MCF 10A (cell line): ENCODE data around the gene CHRNA3. TPM values are rescaled to one million over a fixed set of nuclear protein-coding genes. Genes with fewer than 3 reads are reported as not detected.
"Not testable (repeated sequence)": the region's sequence is repeated elsewhere in the genome, so short reads cannot be mapped to it uniquely, and the experiment has no call there.

Experiments used
- BruUV-seq: library from RNA; stranded (reverse); fragments of 400-500 nt; replicated peaks from 2 replicates; lab custom pipeline; 2021; lab: Mats Ljungman, UMichigan
- CTCF ChIA-PET: fragments of 300-600 bp; sonication (Branson Sonifier 250); formaldehyde crosslinking; extraction: SDS; loops from one replicate; lab custom pipeline; 2021; ENCODE audit warnings: antibody characterized with exemption, inconsistent platforms; lab: Yijun Ruan, JAX
- POLR2A ChIA-PET: fragments of 300-600, 350-650 bp; sonication (Branson Sonifier 250); formaldehyde crosslinking; extraction: SDS; loops from one replicate; lab custom pipeline; 2020; ENCODE audit warnings: antibody characterized with exemption, inconsistent platforms; lab: Yijun Ruan, JAX
- DNase-seq: peaks from one replicate; pipeline ENCODE4 v3.0.0-alpha.2; 2018; ENCODE audit not compliant: unreplicated experiment
- H3K27ac Mint-ChIP-seq: one replicate; pipeline ENCODE4 v1.8.0; 2022; ENCODE audit warnings: mild to moderate bottlenecking, low read depth, mixed read lengths; ENCODE audit not compliant: unreplicated experiment
- H3K27me3 Mint-ChIP-seq: one replicate; pipeline ENCODE4 v1.8.0; 2022; ENCODE audit warnings: mixed read lengths; ENCODE audit not compliant: insufficient read depth, unreplicated experiment
- H3K36me3 Mint-ChIP-seq: one replicate; pipeline ENCODE4 v1.8.0; 2022; ENCODE audit warnings: mild to moderate bottlenecking, moderate library complexity, mixed read lengths; ENCODE audit not compliant: insufficient read depth, unreplicated experiment
- H3K4me1 Mint-ChIP-seq: one replicate; pipeline ENCODE4 v1.8.0; 2022; ENCODE audit warnings: mixed read lengths; ENCODE audit not compliant: insufficient read depth, unreplicated experiment
- H3K4me3 Mint-ChIP-seq: one replicate; pipeline ENCODE4 v1.8.0; 2022; ENCODE audit warnings: mild to moderate bottlenecking, moderate library complexity, mixed read lengths; ENCODE audit not compliant: unreplicated experiment
- H3K9me3 Mint-ChIP-seq: one replicate; pipeline ENCODE4 v1.8.0; 2022; ENCODE audit warnings: mixed read lengths; ENCODE audit not compliant: unreplicated experiment
- intact Hi-C: fragments of 100-400 bp; cut with micrococcal nuclease; formaldehyde crosslinking; loops from 2 replicates; pipeline ENCODE4 v1.14.1; 2022
- total RNA-seq: library from RNA; stranded (reverse); gene quantifications from 2 replicates; pipeline ENCODE4 v1.2.3, GENCODE V29; 2022
- TF ChIP-seq, protein P1 (sequence below): fragments of 200-600 bp; IDR thresholded peaks from one replicate; pipeline ENCODE4 v1.8.0; 2022; ENCODE audit warnings: antibody characterized with exemption, mild to moderate bottlenecking; ENCODE audit not compliant: unreplicated experiment

Gene CHRNA3
- total RNA-seq, 1 experiment from 2014 or later = not detected

DNA sequence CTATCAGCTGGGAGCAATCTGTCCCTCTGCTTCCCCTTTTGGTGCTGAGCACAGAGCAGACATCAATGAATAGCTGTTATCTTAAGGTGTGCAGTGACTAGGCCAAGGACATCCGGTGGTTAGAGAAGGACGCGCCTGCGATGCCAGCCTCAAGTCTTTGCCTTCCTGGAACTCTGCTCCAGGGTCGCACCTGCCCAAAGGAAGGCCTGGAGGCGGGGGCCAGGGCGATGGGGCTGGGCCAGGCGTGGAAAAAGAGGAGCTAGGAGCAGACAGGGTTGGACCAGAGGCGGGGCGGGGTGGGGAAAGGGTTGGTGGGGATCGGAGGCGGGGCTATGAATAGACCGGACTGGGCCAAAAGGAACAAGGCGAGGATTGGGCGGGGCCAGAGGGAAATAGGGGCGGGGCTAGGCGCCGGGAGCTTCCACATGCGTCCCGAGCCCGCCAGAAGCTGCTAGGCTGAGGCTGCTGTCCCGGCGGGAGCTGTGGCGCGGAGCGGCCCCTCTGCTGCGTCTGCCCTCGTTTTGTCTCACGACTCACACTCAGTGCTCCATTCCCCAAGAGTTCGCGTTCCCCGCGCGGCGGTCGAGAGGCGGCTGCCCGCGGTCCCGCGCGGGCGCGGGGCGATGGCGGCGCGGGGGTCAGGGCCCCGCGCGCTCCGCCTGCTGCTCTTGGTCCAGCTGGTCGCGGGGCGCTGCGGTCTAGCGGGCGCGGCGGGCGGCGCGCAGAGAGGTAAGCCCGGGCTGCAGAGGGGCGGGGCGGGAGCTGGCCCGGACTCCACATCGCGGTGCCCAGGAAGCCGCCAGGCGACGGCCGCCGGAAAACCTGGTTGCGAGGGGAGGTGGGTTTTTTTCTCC is 55.5 kb downstream of the CHRNA3 start, which contains the start of gene CHRNA5:
CHRNA5 (plus strand) TSS at position 424 of the 854 bp plus-strand sequence; CDS start at position 624, 200 bp downstream.
- TF ChIP-seq, protein P1, sequence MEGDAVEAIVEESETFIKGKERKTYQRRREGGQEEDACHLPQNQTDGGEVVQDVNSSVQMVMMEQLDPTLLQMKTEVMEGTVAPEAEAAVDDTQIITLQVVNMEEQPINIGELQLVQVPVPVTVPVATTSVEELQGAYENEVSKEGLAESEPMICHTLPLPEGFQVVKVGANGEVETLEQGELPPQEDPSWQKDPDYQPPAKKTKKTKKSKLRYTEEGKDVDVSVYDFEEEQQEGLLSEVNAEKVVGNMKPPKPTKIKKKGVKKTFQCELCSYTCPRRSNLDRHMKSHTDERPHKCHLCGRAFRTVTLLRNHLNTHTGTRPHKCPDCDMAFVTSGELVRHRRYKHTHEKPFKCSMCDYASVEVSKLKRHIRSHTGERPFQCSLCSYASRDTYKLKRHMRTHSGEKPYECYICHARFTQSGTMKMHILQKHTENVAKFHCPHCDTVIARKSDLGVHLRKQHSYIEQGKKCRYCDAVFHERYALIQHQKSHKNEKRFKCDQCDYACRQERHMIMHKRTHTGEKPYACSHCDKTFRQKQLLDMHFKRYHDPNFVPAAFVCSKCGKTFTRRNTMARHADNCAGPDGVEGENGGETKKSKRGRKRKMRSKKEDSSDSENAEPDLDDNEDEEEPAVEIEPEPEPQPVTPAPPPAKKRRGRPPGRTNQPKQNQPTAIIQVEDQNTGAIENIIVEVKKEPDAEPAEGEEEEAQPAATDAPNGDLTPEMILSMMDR = no peak
- Mint-ChIP-seq H3K4me3 (peak within 1 kb of the TSS; percentile 86), H3K36me3 (no peaks in the 10 kb centered on the region), H3K9me3 (no peaks in the 10 kb centered on the region), H3K4me1 (peaks cover 8% of the 10 kb centered on the region), H3K27ac (peak within 1 kb of the TSS; percentile 54), H3K27me3 (no peaks in the 10 kb centered on the region)
- DNase-seq = peak; percentile 94
- ChIA-PET POLR2A (interaction anchor here (0.6 to 3.8 kb wide), 12 partner anchors 9 to 308 kb away, joined by 3 to 67 read pairs (median 6); partner anchors contain the start of genes HYKK, IREB2, PSMA4 and SKIC8), CTCF (interaction anchor here (0.6 to 2.0 kb wide), 9 partner anchors 8 to 416 kb away, joined by 3 to 11 read pairs (median 3); partner anchors contain the start of gene IREB2)
- intact Hi-C loops = loop anchor here (2.0 kb wide), 2 partner anchors 25 to 59 kb away; partner anchors contain the start of genes HYKK and PSMA4
- BruUV-seq = no TSS peak

GRCh38 chr15:78564743-78565096 is 56.1 kb downstream of the CHRNA3 start:
- no peaks in the 10 kb centered on the region for H3K9me3 Mint-ChIP-seq
- H3K27ac Mint-ChIP-seq = no peak overlapping the region
- intact Hi-C loops = loop anchor here (2.0 kb wide), 2 partner anchors 24 to 58 kb away; partner anchors contain the start of genes HYKK and PSMA4
- peak overlapping the region; percentile 86 for H3K4me3 Mint-ChIP-seq
- DNase-seq = no peak
- no peaks in the 10 kb centered on the region for H3K27me3 Mint-ChIP-seq
- POLR2A ChIA-PET = interaction anchor here (1.0 to 3.8 kb wide), 9 partner anchors 10 to 154 kb away, joined by 3 to 67 read pairs (median 7); partner anchors contain the start of genes HYKK, IREB2 and PSMA4
- BruUV-seq = no TSS peak
- peaks cover 8% of the 10 kb centered on the region for H3K4me1 Mint-ChIP-seq
- CTCF ChIA-PET = interaction anchor here (0.5 to 2.0 kb wide), 5 partner anchors 10 to 386 kb away, joined by 3 to 11 read pairs (median 3); no protein-coding TSS in a partner anchor
- H3K36me3 Mint-ChIP-seq = no peaks in the 10 kb centered on the region
- TF ChIP-seq, protein P1 = no peak

DNA sequence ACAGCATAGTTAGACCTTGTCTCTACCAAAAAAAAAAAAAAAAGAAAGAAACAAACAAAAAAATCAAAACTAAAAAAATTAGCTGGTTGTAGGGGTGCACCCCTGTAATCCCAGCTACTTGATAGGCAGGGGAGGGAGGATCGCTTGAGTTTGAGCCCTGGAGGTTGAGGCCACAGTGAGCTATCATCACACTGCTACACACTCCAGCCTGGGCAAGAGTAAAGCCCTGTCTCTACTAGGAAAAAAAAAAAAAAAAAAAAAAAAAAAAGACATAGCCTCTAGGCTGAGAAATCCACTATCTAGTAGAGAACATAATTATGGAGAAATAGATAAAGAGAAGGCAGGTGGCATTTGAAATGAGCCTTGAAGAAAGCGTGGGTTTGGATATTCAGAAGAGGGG is 57.7 kb downstream of the CHRNA3 start:
- TF ChIP-seq, protein P1 = no peak
- H3K27ac Mint-ChIP-seq = no peak overlapping the region
- ChIA-PET CTCF (no interaction called here), POLR2A (interaction anchor here (1.8 kb wide), 1 partner anchor 22 kb away, joined by 7 read pairs; the partner anchor contains the start of gene PSMA4)
- H3K4me3 Mint-ChIP-seq = no peak overlapping the region
- peaks cover 8% of the 10 kb centered on the region for H3K4me1 Mint-ChIP-seq
- intact Hi-C loops = no loop called here
- no peak for DNase-seq
- H3K27me3 Mint-ChIP-seq = no peaks in the 10 kb centered on the region
- no TSS peak for BruUV-seq
- H3K9me3 Mint-ChIP-seq = no peaks in the 10 kb centered on the region
- H3K36me3 Mint-ChIP-seq = no peaks in the 10 kb centered on the region

DNA sequence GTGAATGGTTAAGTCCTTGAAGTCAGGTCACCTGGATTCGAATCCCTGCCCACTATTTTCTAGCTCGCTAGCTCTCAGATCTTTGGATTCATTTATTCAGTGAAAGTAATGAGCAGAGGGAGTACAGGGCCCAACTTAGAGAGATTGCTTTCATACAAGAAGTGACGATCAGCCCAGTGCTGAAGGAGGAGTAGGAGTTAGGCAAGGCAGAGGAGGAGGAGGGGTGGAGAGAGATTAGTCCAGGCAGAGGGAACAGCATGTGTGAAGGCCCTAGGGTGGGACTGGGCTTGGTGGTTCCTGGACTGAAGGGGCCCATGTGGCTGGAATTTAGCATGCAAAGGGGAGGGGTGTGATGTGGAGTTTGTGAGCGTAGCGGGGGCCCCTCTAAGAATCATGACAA is 59.3 kb downstream of the CHRNA3 start:
- TF ChIP-seq, protein P1 = no peak
- CTCF ChIA-PET = interaction anchor here (0.5 kb wide), 1 partner anchor 436 kb away, joined by 3 read pairs; no protein-coding TSS in a partner anchor
- intact Hi-C loops = no loop called here
- Mint-ChIP-seq H3K27ac (no peak overlapping the region), H3K4me1 (peaks cover 4% of the 10 kb centered on the region), H3K27me3 (no peaks in the 10 kb centered on the region), H3K4me3 (no peak overlapping the region), H3K9me3 (no peaks in the 10 kb centered on the region), H3K36me3 (no peaks in the 10 kb centered on the region)
- POLR2A ChIA-PET = interaction anchor here (0.6 to 1.8 kb wide), 2 partner anchors 21 to 553 kb away, joined by 3 to 5 read pairs; partner anchors contain the start of gene PSMA4
- no TSS peak for BruUV-seq
- no peak for DNase-seq

DNA sequence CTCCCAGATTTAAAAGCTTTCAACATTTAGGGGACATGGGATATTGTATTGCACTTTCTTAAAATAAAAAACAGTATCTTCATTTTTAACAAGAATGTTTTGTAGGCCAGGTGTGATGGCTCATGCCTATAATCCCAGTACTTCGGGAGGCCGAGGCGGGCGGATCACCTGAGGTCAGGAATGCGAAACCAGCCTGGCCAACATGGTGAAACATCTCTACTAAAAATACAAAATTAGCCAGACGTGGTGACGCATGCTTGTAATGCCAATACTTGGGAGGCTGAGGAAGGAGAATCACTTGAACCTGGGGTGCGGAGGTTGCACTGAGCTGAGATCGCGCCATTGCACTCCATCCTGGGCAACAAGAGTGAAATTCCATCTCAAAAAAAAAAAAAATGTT is 60.6 kb downstream of the CHRNA3 start:
- H3K4me1 Mint-ChIP-seq = not testable (repeated sequence)
- POLR2A ChIA-PET = interaction anchor here (1.8 kb wide), 1 partner anchor 20 kb away, joined by 5 read pairs; the partner anchor contains the start of gene PSMA4

More for the DNA sequence above, 60.6 kb downstream of the CHRNA3 start:
- DNase-seq, H3K27ac Mint-ChIP-seq, H3K27me3 Mint-ChIP-seq, CTCF ChIA-PET, H3K9me3 Mint-ChIP-seq, H3K4me3 Mint-ChIP-seq, BruUV-seq, intact Hi-C loops, H3K36me3 Mint-ChIP-seq: not testable (repeated sequence)
